Measurements from ENCODE around the gene LRIT3.

LRIT3 gene

GRCh38 chr4:109886303-109886702, 38.4 kb downstream of the LRIT3 start:
- H3K4me3 ChIP-seq (ENCODE audit: low read length in 2 of 2), result no peak overlapping the region
- H2AK5ac ChIP-seq (ENCODE audit: low read depth, low read length), result no peak overlapping the region
- H2BK15ac ChIP-seq (ENCODE audit: low read length), result no peak overlapping the region
- H3K27me3 ChIP-seq (ENCODE audit: control insufficient read depth in 3 of 3, insufficient read depth in 3 of 3, low read depth in 1 of 3, low read length in 3 of 3), result no peaks in the 10 kb centered on the region
- H2BK12ac ChIP-seq (ENCODE audit: low read length), result no peak overlapping the region
- no peak overlapping the region for H3K9ac ChIP-seq (ENCODE audit: low read depth, low read length, poor library complexity)
- H2BK120ac ChIP-seq (ENCODE audit: low read depth, low read length), result no peak overlapping the region
- H2AFZ ChIP-seq (ENCODE audit: low read length), result no peak overlapping the region
- no peak overlapping the region for H3K23ac ChIP-seq (ENCODE audit: low read depth, low read length, poor library complexity)
- H4K8ac ChIP-seq (ENCODE audit: low read depth, low read length), result no peak overlapping the region
- H3K4me1 ChIP-seq (ENCODE audit: control insufficient read depth in 2 of 2, insufficient read depth in 1 of 2, low read depth in 1 of 2, low read length in 2 of 2), result no peaks in the 10 kb centered on the region
- H3K14ac ChIP-seq (ENCODE audit: low read length), result no peak overlapping the region
- DNase-seq (ENCODE audit: low spot score), result no peak
- no peak overlapping the region for H3K4ac ChIP-seq (ENCODE audit: low read length)
- H3K18ac ChIP-seq (ENCODE audit: low read length), result no peak overlapping the region
- H3K27ac ChIP-seq (replicated peaks; ENCODE audit: low read length), result no peak overlapping the region
- H3K79me1 ChIP-seq (ENCODE audit: low read depth, low read length), result no peaks in the 10 kb centered on the region
- H3K4me2 ChIP-seq (ENCODE audit: insufficient read depth, low read length, poor library complexity, severe bottlenecking), result no peak overlapping the region
- no peak overlapping the region for H4K91ac ChIP-seq (ENCODE audit: low read depth, low read length, poor library complexity)
- no peaks in the 10 kb centered on the region for H3K9me3 ChIP-seq (replicated peaks in 1 of 2; ENCODE audit: control insufficient read depth in 2 of 2, insufficient read depth in 1 of 2, low read depth in 1 of 2, low read length in 2 of 2)
- H2BK5ac ChIP-seq (ENCODE audit: low read length), result no peak overlapping the region
- no peaks in the 10 kb centered on the region for H3K36me3 ChIP-seq (replicated peaks in 1 of 2; ENCODE audit: control insufficient read depth in 2 of 2, insufficient read depth in 2 of 2, low read length in 2 of 2)

GRCh38 chr4:109887071-109887470, 39.2 kb downstream of the LRIT3 start:
- no peaks in the 10 kb centered on the region for H3K36me3 ChIP-seq (replicated peaks in 1 of 2; ENCODE audit: control insufficient read depth in 2 of 2, insufficient read depth in 2 of 2, low read length in 2 of 2)
- no peak overlapping the region for H3K4ac ChIP-seq (ENCODE audit: low read length)
- H3K27ac ChIP-seq (replicated peaks; ENCODE audit: low read length), result no peak overlapping the region
- no peak overlapping the region for H3K4me3 ChIP-seq (ENCODE audit: low read length in 2 of 2)
- H2AFZ ChIP-seq (ENCODE audit: low read length), result peak overlapping the region; percentile 83
- H3K9ac ChIP-seq (ENCODE audit: low read depth, low read length, poor library complexity), result no peak overlapping the region
- no peak overlapping the region for H2AK5ac ChIP-seq (ENCODE audit: low read depth, low read length)
- no peak overlapping the region for H3K14ac ChIP-seq (ENCODE audit: low read length)
- no peak overlapping the region for H2BK15ac ChIP-seq (ENCODE audit: low read length)
- H2BK120ac ChIP-seq (ENCODE audit: low read depth, low read length), result no peak overlapping the region
- no peak overlapping the region for H3K18ac ChIP-seq (ENCODE audit: low read length)
- no peak overlapping the region for H3K23ac ChIP-seq (ENCODE audit: low read depth, low read length, poor library complexity)
- no peak overlapping the region for H3K4me2 ChIP-seq (ENCODE audit: insufficient read depth, low read length, poor library complexity, severe bottlenecking)
- no peaks in the 10 kb centered on the region for H3K27me3 ChIP-seq (ENCODE audit: control insufficient read depth in 3 of 3, insufficient read depth in 3 of 3, low read depth in 1 of 3, low read length in 3 of 3)
- no CpG with 5 or more reads among the region's 6 CpGs for WGBS, 2 donors (ENCODE audit: extremely low coverage in 2 of 2, insufficient read length in 2 of 2, insufficient replicate concordance in 1 of 2)
- H2BK5ac ChIP-seq (ENCODE audit: low read length), result no peak overlapping the region
- no peak overlapping the region for H2BK12ac ChIP-seq (ENCODE audit: low read length)
- H4K91ac ChIP-seq (ENCODE audit: low read depth, low read length, poor library complexity), result no peak overlapping the region
- H3K9me3 ChIP-seq (replicated peaks in 1 of 2; ENCODE audit: control insufficient read depth in 2 of 2, insufficient read depth in 1 of 2, low read depth in 1 of 2, low read length in 2 of 2), result no peaks in the 10 kb centered on the region
- no peaks in the 10 kb centered on the region for H3K79me1 ChIP-seq (ENCODE audit: low read depth, low read length)
- no peak overlapping the region for H4K8ac ChIP-seq (ENCODE audit: low read depth, low read length)
- H3K4me1 ChIP-seq (ENCODE audit: control insufficient read depth in 2 of 2, insufficient read depth in 1 of 2, low read depth in 1 of 2, low read length in 2 of 2), result no peaks in the 10 kb centered on the region
- no peak for DNase-seq (ENCODE audit: low spot score)

GRCh38 chr4:109890076-109890475, 42.2 kb downstream of the LRIT3 start:
- Histone ChIP-seq H3K27ac (replicated peaks; ENCODE audit: low read length) (no peak overlapping the region), H2BK15ac (ENCODE audit: low read length) (no peak overlapping the region), H3K23ac (ENCODE audit: low read depth, low read length, poor library complexity) (no peak overlapping the region), H3K14ac (ENCODE audit: low read length) (no peak overlapping the region), H4K91ac (ENCODE audit: low read depth, low read length, poor library complexity) (no peak overlapping the region), H3K9me3 (replicated peaks in 1 of 2; ENCODE audit: control insufficient read depth in 2 of 2, insufficient read depth in 1 of 2, low read depth in 1 of 2, low read length in 2 of 2) (no peaks in the 10 kb centered on the region), H3K4me2 (ENCODE audit: insufficient read depth, low read length, poor library complexity, severe bottlenecking) (no peak overlapping the region), H2BK120ac (ENCODE audit: low read depth, low read length) (no peak overlapping the region), H3K4ac (ENCODE audit: low read length) (no peak overlapping the region), H3K4me1 (ENCODE audit: control insufficient read depth in 2 of 2, insufficient read depth in 1 of 2, low read depth in 1 of 2, low read length in 2 of 2) (no peaks in the 10 kb centered on the region), H3K36me3 (replicated peaks in 1 of 2; ENCODE audit: control insufficient read depth in 2 of 2, insufficient read depth in 2 of 2, low read length in 2 of 2) (no peaks in the 10 kb centered on the region), H4K8ac (ENCODE audit: low read depth, low read length) (no peak overlapping the region), H2BK12ac (ENCODE audit: low read length) (no peak overlapping the region), H3K18ac (ENCODE audit: low read length) (no peak overlapping the region), H3K4me3 (ENCODE audit: low read length in 2 of 2) (no peak overlapping the region), H3K9ac (ENCODE audit: low read depth, low read length, poor library complexity) (no peak overlapping the region), H3K27me3 (ENCODE audit: control insufficient read depth in 3 of 3, insufficient read depth in 3 of 3, low read depth in 1 of 3, low read length in 3 of 3) (no peaks in the 10 kb centered on the region), H2BK5ac (ENCODE audit: low read length) (no peak overlapping the region), H2AFZ (ENCODE audit: low read length) (no peak overlapping the region), H2AK5ac (ENCODE audit: low read depth, low read length) (no peak overlapping the region), H3K79me1 (ENCODE audit: low read depth, low read length) (no peaks in the 10 kb centered on the region)
- DNase-seq (ENCODE audit: low spot score), result no peak

GRCh38 chr4:109902559-109903251, 54.8 kb downstream of the LRIT3 start:
- H3K9ac ChIP-seq (ENCODE audit: low read depth, low read length, poor library complexity), result no peak overlapping the region
- H2AK5ac ChIP-seq (ENCODE audit: low read depth, low read length), result no peak overlapping the region
- H3K14ac ChIP-seq (ENCODE audit: low read length), result no peak overlapping the region
- WGBS, 2 donors (ENCODE audit: extremely low coverage in 2 of 2, insufficient read length in 2 of 2, insufficient replicate concordance in 1 of 2), result no CpG with 5 or more reads among the region's 8 CpGs
- no peak overlapping the region for H3K4ac ChIP-seq (ENCODE audit: low read length)
- no peak overlapping the region for H2BK120ac ChIP-seq (ENCODE audit: low read depth, low read length)
- H3K9me3 ChIP-seq (replicated peaks in 1 of 2; ENCODE audit: control insufficient read depth in 2 of 2, insufficient read depth in 1 of 2, low read depth in 1 of 2, low read length in 2 of 2), result peaks cover 1 to 6% of the 10 kb centered on the region in 2 donors
- no peak overlapping the region for H3K23ac ChIP-seq (ENCODE audit: low read depth, low read length, poor library complexity)
- H2BK5ac ChIP-seq (ENCODE audit: low read length), result no peak overlapping the region
- no peak overlapping the region for H2BK12ac ChIP-seq (ENCODE audit: low read length)
- H3K36me3 ChIP-seq (replicated peaks in 1 of 2; ENCODE audit: control insufficient read depth in 2 of 2, insufficient read depth in 2 of 2, low read length in 2 of 2), result no peaks in the 10 kb centered on the region
- H3K4me1 ChIP-seq (ENCODE audit: control insufficient read depth in 2 of 2, insufficient read depth in 1 of 2, low read depth in 1 of 2, low read length in 2 of 2), result no peaks in the 10 kb centered on the region
- no peak overlapping the region for H2AFZ ChIP-seq (ENCODE audit: low read length)
- no peak overlapping the region for H2BK15ac ChIP-seq (ENCODE audit: low read length)
- no peak overlapping the region for H4K91ac ChIP-seq (ENCODE audit: low read depth, low read length, poor library complexity)
- H3K4me2 ChIP-seq (ENCODE audit: insufficient read depth, low read length, poor library complexity, severe bottlenecking), result no peak overlapping the region
- no peaks in the 10 kb centered on the region for H3K79me1 ChIP-seq (ENCODE audit: low read depth, low read length)
- no peak for DNase-seq (ENCODE audit: low spot score)
- H4K8ac ChIP-seq (ENCODE audit: low read depth, low read length), result no peak overlapping the region
- no peak overlapping the region for H3K18ac ChIP-seq (ENCODE audit: low read length)
- no peak overlapping the region for H3K27ac ChIP-seq (replicated peaks; ENCODE audit: low read length)
- H3K27me3 ChIP-seq (ENCODE audit: control insufficient read depth in 3 of 3, insufficient read depth in 3 of 3, low read depth in 1 of 3, low read length in 3 of 3), result no peaks in the 10 kb centered on the region
- no peak overlapping the region for H3K4me3 ChIP-seq (ENCODE audit: low read length in 2 of 2)
